T-helper 22 cell (primary cell): ENCODE results near the gene IL26.

Experiments used
- DNase-seq: peaks from one replicate; pipeline ENCODE4 v3.0.0-alpha.2; 2020; ENCODE audit warnings: low read depth

Gene IL26

GRCh38 chr12:68156636-68157035, 69.0 kb downstream of the IL26 start:
- DNase-seq = no peak

GRCh38 chr12:68154779-68155178, 70.8 kb downstream of the IL26 start:
- DNase-seq = no peak
